HL-60 (cell line): Measurements from ENCODE around the gene ADAMTS16.

ENCODE experiments used
- CTCF ChIP-seq: IDR thresholded peaks from one replicate; pipeline ENCODE4 v1.5.1; 2011; ENCODE audit warnings: low read length, control low read depth, inconsistent platforms; ENCODE audit not compliant: insufficient read depth
- GABPA ChIP-seq: IDR thresholded peaks from 2 replicates; pipeline ENCODE4 v1.6.1; 2012; ENCODE audit warnings: low read depth
- POLR2AphosphoS5 ChIP-seq: IDR thresholded peaks from 2 replicates; pipeline ENCODE4 v1.6.1; 2012; ENCODE audit warnings: low read depth
- REST ChIP-seq: IDR thresholded peaks from 2 replicates; pipeline ENCODE4 v1.6.1; 2012; ENCODE audit warnings: low read depth; ENCODE audit not compliant: insufficient replicate concordance

- no peak for TF ChIP-seq POLR2AphosphoS5
- no peak for TF ChIP-seq CTCF
- no peak for TF ChIP-seq REST
- no peak for TF ChIP-seq GABPA
These were observed 151.2 kb downstream of the ADAMTS16 start for GRCh38 chr5:5291357-5291756.
